GM21717 (cell line): ENCODE results near the gene KCNJ10.

Experiments
- ATAC-seq: cut with Tn5 transposase; IDR thresholded peaks from one replicate; pipeline ENCODE4 v1.9.1; 2021; ENCODE audit warnings: mild to moderate bottlenecking, moderate library complexity; ENCODE audit not compliant: unreplicated experiment

Gene KCNJ10

DNA sequence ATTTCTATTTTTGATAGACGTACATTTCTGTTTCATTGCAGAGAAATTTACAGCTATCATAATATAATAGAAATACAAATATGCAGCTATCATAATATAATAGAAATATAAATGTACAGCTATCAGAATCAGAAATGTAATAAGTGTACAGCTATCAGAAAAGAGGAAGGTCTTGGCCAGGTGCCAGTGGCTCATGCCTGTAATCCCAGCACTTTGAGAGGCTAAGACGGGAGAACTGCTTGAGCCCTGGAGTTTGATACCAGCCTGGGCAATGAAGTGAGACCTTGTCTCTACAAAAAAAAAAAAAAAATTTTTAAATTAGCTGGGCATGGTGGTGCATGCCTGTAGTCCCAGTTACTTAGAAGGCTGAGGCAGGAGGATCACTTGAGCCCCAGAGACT is 76.0 kb downstream of the KCNJ10 start:
- no peak for ATAC-seq

DNA sequence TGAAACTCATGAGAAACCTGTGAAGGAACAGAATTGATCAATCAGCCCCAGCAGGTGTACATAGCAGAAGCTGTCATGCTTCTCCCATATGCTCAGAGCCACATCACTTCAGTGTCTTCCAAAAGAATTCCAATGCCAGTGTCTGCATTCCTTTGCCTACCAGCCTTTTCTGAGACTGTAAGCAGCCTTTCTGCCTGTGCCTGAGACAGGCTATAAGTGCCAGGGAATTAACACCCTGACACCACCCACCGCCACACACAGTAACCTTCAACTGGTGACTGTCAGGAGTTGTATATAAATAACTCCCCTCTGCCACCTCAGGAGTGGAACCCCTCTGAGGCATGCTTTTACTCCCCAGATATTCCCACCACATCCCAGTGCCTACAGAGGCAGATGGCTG is 77.8 kb downstream of the KCNJ10 start:
- no peak for ATAC-seq

DNA sequence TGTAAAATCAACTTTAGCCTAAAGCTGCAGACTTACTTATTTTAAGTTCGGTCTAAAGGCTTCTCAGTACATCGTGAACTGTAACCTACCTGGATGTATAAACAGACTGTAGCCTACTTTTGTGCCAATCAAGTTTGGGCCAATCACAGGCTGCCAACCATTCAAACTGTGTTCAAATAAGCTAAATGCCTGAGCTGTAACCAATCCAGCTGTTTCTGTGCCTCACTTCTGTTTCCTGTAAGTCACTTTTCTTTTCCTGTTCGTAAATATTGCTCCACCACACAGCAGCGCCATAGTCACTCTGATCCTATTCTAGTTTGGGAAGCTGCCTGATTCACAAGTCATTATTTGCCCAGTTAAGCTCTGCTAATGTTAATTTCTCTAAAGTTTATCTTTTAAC is 78.4 kb downstream of the KCNJ10 start:
- no peak for ATAC-seq

DNA sequence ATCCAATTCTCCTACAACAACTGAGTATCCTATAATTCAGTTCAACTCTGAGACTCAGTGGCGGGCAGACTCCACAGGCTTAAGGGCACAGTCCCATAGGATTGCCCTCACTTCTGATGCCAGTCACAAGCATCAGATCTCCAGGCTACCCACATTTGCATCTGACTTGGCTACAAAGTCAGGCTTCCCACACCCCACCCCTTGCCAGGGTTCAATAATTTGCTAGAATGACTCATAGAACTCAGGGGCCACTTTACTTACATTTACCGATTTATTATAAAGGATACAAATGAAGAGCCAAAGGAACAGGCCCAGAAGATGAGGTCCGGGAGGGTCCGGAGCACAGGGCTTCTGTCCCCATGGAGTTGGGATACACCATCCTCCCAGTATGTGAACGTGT is 80.0 kb downstream of the KCNJ10 start:
- no peak for ATAC-seq

DNA sequence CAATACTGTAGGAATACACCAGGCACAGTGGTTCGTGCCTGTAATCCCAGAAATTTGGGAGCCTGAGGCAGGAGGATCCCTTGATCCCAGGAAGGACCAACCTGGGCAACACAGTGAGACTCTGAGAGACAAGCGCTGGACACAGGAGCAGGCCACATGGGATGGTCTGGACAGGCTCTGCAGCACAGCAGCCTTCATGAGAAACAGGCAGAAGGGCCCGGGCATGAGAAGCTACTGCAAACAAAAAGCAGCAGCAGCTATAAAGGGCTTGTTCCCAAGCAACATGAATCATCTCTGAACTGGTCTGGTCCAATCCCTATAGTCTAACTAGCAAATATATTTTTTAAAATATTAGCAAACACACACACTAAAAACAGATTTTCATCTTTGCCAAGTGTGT is 80.4 kb downstream of the KCNJ10 start:
- ATAC-seq, result no peak

DNA sequence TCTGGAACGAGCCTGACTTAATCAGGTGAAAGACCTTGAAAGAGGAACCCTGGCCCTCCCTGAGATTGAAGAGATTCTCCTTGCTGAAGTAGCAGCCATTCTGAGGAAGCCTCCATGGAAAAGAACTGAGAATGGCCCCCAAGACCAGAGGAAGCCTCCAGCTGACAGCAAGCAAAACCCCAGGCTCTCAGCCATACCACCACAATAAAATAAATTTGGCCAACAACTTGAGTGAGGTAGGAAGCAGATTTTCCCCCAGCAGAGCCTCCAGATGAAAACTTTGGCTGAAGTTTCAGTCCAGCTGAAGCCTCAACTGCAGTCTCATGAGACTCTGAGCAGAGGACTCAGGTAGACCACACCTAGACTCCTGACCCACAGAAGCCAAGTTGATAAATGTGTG is 82.0 kb downstream of the KCNJ10 start:
- ATAC-seq, result no peak

DNA sequence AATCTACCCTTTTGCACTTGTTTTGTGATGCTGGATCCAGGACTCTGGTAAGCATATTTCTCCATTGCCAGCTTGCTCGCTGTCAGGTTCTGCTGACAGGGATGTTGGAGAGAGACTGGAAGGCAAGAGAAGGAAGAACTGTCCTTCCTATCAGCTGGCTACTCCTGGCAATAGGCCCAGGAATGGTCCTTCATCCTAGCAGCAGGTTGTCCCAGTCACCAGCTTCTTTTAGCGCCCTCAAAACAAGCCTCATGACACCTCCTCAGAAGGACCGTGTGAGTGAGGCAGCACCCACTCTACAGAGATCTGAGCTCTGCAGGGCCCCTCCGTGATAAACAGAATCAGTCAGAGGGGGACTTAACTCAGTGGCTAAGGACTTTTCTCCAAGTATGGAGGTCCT is 82.8 kb downstream of the KCNJ10 start:
- no peak for ATAC-seq

DNA sequence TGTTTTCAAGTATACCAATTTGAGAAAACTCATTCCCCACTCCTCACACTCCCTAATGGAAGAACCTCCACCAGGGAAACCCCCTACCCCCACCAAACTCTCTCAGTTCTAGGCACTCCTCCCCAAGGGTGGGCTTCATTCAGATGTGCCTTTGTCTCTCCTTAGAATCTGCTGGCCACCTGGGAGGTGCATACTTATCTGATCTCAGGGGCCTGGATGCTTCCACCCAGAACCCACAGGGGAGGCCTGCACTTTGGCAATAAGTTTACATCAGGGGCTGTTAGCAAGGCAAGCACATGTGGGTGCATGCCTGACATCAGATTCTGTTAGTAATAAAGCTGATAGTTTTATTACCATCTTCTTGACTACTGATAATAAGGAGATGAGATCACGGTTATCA is 83.4 kb downstream of the KCNJ10 start:
- no peak for ATAC-seq

DNA sequence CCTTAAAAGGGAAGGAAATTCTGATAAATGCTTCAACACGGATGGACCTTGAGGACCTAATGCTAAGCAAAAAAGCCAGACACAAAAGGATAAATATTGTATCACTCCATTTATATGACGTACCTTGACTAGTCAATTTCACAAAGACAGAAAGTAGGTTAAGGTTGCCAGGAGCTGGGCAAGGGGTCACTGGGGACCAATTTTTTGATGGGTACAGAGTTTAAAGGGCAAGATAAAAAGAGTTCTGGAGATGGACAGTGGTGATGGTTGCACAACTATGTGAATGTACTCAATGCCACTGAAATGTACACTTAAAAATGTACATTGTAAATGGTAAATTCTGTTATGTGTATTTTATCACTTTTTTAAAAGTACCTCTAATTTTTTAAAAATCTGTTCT is 83.9 kb downstream of the KCNJ10 start:
- no peak for ATAC-seq

DNA sequence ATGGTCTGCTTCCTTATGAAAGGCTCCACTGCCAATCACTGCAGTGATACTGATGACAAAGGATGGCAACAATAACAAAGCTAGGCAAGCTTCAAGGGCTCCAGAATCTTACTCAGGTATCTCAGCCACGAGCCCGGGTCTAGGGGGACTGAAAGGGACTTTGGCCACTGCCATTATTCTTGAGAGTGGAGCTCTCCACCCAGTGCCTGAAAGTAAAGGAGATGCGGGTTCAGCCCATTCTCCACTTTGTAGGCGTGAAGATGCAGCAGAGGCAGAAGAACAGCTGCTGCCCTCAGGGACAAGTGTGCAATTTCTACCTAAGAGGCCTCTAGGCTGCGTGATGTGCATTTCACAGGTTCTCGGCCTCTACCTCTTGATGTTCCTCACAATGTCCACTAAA is 84.5 kb downstream of the KCNJ10 start:
- no peak for ATAC-seq

DNA sequence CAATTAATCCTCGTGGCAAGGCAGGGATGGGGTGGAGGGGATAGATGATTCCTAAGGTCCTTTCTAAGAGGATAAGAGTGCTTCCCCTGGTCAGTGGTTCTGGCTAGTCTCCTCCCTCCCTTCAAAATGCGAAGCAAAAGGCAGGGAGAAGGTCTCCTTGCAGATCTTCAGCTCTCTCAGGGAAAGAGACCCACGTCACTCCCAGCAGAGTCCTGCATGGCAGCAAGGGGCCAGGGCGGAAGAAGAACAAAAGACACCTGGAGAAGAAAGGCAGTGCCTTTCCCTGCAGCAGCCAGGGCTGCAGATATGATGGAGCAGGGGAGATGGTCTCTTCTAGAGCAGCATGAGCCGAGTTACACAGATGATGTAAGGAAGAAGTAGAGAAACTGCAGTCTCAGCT is 86.3 kb downstream of the KCNJ10 start:
- ATAC-seq, result no peak

DNA sequence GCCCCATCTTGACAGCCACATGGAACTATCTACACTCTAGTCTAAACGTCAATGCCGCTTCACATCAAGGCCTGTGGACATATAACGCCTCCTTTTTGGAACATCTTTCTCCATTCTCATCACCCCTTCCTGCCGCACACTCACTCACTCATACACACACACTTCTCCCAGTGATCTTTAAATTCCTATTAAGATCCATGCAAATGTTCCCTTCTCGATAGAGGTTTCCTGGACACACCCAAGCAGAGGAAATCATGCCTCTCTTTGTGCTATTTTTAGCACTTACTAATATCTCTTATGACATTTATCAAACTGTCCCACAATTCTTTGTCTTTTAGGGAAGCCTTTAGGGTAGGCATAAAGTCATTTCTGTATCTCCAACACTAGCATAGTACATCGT is 87.7 kb downstream of the KCNJ10 start:
- no peak for ATAC-seq

DNA sequence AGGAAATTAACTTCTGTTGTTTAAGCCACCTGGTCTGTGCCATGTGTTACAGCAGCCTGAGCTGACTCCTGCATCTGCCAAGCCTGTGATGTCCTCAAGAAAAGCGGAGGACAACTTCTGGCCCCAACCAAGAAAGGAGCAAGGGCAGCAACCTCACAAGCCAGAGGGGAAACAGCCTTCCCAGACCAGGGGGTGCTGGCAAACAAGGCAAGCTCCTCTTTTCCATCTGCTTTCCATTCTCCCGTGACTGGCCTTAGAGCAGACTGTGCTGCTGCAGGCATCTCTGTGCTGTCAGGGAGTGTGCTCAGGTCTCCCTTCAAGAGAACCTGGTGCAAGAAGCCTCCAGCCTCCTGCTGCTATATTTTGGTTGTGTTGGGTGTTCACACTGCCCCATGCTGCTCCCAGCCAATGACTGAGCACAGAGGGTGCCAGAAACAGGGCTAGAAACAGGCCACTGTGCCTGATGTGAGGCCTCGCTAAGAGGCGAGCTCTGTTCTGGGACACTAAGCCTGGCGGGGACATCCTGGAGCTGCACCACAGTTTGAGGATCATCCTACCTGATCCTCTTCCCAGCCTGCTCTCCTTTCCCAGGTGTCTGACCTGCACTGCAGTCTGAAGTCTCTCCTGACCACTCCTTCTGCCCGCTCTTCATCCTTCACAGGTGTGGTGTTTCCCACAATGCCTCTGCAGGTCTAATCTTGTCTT is 88.5 kb downstream of the KCNJ10 start:
- ATAC-seq, result no peak

DNA sequence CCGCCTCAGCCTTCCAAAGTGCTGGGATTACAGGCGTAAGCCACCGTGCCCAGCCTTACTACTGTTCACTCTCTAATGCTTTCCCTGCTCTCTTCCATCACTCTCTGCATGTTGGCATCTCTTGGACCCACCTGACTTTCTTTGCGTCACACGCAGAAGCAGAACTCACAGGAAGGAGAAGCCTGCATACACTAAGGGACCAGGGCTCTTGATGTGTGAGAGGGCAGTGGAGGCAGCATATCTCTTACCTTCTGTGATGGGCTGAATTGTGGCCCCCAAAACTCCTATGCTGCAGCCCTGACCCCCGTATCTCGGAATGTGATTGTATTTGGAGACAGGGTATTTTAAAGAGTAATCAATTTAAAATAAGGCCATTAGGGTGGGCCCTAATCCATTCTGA is 89.2 kb downstream of the KCNJ10 start:
- no peak for ATAC-seq

DNA sequence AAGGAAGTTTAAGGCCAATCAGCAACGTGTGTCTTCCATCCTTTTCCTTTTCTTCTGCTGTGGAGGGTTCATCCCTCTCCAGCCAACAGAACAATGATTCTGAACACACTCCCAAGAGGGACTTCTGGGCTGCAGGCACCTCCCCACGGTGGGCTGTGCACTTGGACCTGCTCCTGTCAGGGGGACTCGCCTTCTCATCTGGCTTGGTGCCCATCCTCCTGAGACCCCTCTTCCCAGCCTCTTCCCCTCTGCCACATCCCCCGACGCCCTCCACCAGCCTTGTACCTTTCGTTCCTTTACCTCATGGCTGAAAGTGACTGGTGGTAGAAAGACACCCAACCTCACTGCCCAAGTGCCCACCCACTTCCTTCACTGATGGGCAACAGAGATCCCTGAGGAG is 89.9 kb downstream of the KCNJ10 start:
- no peak for ATAC-seq

DNA sequence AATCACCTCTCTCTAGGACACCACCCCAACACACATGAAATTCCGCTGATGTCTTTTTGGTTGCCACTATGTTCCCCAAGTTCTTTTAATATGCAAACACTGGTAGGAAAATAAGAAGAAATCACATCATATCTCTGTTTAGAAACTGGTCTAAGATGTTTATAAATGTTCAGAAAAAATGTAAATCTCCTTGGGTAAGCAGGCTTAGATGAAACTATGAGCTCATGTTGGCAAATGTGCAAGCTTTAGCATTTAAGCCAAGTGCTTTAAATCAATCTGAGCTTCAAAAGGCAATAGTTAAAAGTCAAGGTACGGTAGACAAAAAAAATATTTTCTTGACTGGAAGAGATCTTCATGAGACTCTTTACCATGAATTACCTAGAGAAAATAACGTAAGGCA is 90.7 kb downstream of the KCNJ10 start:
- ATAC-seq, result no peak

DNA sequence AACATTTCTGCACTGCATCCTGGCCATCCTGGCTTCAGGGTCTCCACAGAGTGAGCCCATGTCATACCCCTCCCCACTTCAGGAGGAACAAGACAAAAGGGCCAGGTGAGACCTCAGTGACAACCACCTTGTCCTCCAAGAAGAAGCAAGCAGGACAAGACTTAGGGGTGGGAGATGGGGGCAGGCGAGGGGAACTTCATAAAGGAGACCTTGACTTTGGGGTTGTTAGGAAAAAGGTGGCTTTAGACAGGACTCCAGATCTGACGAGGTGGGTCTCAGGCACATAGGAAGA is 91.9 kb downstream of the KCNJ10 start:
- ATAC-seq, result no peak

DNA sequence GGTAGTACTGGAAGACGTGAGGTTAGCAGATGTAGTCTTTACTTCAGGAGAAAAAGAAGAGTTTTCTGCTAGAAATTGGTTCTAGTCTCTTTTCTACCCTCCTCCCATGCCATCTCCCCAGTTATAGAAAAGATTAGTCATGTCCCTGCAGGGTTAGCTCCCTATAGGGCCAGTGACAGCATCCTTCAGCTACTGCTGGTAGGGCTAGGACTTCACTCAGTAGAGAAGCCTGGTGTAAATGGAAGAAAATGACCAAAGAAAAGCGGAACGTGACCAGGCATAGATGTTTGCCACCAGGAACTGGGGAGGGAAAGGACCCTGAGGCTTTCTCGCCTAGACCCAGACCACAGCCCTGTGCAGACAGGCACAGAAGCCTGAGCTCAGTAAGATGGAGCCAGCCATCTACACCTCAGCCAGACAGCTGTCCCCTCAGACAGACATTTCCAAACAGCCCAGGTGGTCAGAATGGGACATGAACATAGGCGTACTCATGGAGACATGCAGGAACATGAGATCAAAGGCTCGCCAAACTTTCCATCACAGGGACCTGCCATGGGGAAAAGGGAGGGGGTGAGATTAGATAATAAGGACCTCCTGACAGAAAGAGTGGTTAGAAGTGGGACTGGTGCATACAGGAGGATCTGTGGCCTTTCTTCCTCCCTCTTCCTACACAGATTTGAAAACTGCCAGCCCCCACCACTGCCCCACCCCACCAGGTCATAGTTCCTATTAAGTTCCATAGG is 92.4 kb downstream of the KCNJ10 start:
- ATAC-seq, result no peak

DNA sequence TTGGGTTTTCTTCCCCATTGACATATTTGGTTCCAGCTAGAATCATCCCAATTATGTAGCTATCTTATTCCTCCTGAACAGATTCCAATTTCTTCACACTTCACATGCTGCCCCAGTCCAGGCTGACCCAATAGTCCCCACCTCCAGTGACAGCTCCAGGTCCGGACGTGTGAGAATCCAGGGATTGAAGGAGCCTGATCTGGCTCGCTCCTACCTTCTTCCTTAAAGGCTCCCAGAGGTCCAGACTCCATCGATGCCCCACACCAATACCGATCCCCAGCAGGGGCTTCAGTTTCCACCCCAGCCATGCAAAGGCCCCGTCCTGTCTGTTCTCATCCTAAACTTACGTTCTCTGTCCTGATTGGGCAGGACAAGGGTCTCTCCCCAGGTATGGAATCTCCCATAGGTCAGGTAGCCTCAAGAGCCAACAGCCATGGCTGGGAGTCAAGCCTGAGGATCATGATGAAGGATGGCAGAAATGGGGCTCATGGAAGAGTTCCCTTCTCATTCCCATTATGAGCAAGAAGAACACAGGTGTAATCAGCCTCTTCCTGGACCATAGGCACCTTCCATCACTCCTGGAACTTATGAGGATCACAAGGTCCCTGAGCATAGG is 95.5 kb downstream of the KCNJ10 start:
- no peak for ATAC-seq

DNA sequence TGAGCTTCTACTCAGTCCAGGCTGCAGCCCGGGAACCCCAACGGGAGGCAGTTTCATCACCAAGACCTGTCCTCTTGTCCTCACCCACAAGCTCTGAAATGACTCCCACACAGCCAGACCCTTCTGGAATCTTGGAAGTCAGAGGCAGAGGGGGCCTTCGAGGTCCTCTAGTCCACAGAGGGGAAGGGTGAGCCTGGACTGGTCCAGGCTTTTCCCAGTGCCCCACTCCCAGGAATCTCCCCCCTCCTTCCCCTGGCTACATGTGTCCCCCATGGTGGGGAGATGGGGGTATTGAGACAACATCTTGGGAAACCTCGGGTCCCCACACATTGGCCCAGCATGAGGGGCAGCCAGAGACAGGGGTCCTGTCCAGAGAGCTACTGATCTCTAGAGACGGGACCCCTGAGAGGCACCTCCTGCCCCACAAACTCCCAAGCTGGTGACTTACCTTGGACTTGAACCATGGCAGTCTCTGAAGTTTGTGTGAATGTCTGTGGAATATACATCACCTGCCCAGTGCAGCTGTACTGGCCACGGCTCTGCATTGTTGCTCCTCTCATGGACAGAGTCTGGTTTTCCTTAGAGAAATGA is 96.5 kb downstream of the KCNJ10 start:
- ATAC-seq, result no peak

DNA sequence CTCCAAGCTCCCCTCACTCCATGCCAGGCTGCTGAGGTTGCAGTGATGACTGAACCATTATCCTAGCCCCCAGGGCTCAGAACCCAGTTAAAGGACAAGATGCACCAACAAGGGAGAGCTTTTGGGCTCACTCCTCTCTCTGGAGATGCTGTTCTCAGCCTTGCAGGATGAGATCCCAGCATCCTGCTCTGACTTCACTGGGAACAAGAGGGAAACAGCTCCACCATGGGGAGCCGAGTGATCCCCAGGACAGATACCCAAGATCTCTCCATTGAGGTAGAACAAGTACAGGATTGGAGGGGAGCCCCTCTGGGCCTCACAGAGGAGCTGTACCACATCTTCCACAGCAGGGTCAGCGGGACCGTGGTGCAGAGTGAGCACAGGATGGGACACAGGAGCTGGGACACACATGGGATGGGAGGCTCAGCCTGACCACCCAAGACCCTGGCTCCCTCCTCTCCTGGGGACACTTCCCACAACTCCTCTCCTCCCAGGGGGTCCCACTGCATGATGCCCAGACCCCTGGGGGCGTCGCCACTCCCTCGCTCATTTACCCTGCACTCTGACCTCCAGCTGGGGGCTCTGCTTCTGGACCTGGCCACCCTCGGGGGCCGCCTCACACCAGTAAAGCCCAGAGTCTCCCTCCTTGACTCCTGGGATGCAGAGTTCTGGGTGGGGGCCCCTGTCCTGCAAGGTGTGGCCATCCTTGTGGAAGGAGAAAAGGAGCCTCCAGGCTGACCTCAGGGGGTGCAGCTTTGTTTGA is 97.3 kb downstream of the KCNJ10 start:
- ATAC-seq, result no peak
